ENCODE data around the gene DHX15. TPM values are rescaled to one million over a fixed set of nuclear protein-coding genes. Genes with fewer than 3 reads are reported as not detected.

Gene DHX15
- total RNA-seq, 1 donor from 2014 or later = 190 TPM

- Mint-ChIP-seq H3K36me3 (peaks cover 21% of the 10 kb centered on the region), H3K27ac (peak overlapping the region; percentile 25), H3K9me3 (no peaks in the 10 kb centered on the region), H3K4me1 (no peaks in the 10 kb centered on the region), H3K27me3 (ENCODE audit: low read depth) (no peaks in the 10 kb centered on the region), H3K4me3 (no peak overlapping the region)
- DNase-seq (ENCODE audit: low spot score in 2 of 2, unreplicated experiment in 2 of 2) = no peak
- no peak for TF ChIP-seq CTCF (IDR thresholded peaks at IDR 0.05; ENCODE audit: unreplicated experiment)
Measured at GRCh38 chr4:24533364-24533763, 51.0 kb downstream of the DHX15 start.

- DNase-seq (ENCODE audit: low spot score in 2 of 2, unreplicated experiment in 2 of 2) = no peak
- H3K36me3 Mint-ChIP-seq = peaks cover 22% of the 10 kb centered on the region
- no peaks in the 10 kb centered on the region for H3K4me1 Mint-ChIP-seq
- H3K27me3 Mint-ChIP-seq (ENCODE audit: low read depth) = no peaks in the 10 kb centered on the region
- TF ChIP-seq CTCF (IDR thresholded peaks at IDR 0.05; ENCODE audit: unreplicated experiment) = no peak
- H3K4me3 Mint-ChIP-seq = no peak overlapping the region
- H3K9me3 Mint-ChIP-seq = no peaks in the 10 kb centered on the region
- no peak overlapping the region for H3K27ac Mint-ChIP-seq
Measured at GRCh38 chr4:24529555-24529954, 54.8 kb downstream of the DHX15 start.

- H3K4me1 Mint-ChIP-seq = no peaks in the 10 kb centered on the region
- TF ChIP-seq CTCF (IDR thresholded peaks at IDR 0.05; ENCODE audit: unreplicated experiment) = no peak
- peaks cover 32% of the 10 kb centered on the region for H3K36me3 Mint-ChIP-seq
- no peak for DNase-seq (ENCODE audit: low spot score in 2 of 2, unreplicated experiment in 2 of 2)
- H3K27ac Mint-ChIP-seq = no peak overlapping the region
- no peaks in the 10 kb centered on the region for H3K27me3 Mint-ChIP-seq (ENCODE audit: low read depth)
- no peak overlapping the region for H3K4me3 Mint-ChIP-seq
- H3K9me3 Mint-ChIP-seq = no peaks in the 10 kb centered on the region
Measured at GRCh38 chr4:24527371-24527770, 57.0 kb downstream of the DHX15 start.

GRCh38 chr4:24521544-24521943 is 62.8 kb downstream of the DHX15 start:
- H3K27me3 Mint-ChIP-seq (ENCODE audit: low read depth) = no peaks in the 10 kb centered on the region
- peaks cover 21% of the 10 kb centered on the region for H3K36me3 Mint-ChIP-seq

GRCh38 chr4:24519649-24520048 is 64.7 kb downstream of the DHX15 start:
- Mint-ChIP-seq H3K4me3 (no peak overlapping the region), H3K4me1 (peaks cover 12% of the 10 kb centered on the region), H3K36me3 (peaks cover 15% of the 10 kb centered on the region), H3K27me3 (ENCODE audit: low read depth) (no peaks in the 10 kb centered on the region), H3K9me3 (no peaks in the 10 kb centered on the region), H3K27ac (peak overlapping the region; percentile 84)
- DNase-seq (ENCODE audit: low spot score in 2 of 2, unreplicated experiment in 2 of 2) = no peak
- no peak for TF ChIP-seq CTCF (IDR thresholded peaks at IDR 0.05; ENCODE audit: unreplicated experiment)

More at GRCh38 chr4:24521544-24521943, 62.8 kb downstream of the DHX15 start:
- no peak for DNase-seq (ENCODE audit: low spot score in 2 of 2, unreplicated experiment in 2 of 2)
- Mint-ChIP-seq H3K9me3 (no peaks in the 10 kb centered on the region), H3K4me3 (no peak overlapping the region), H3K4me1 (peaks cover 12% of the 10 kb centered on the region), H3K27ac (peak overlapping the region; percentile 1)
- TF ChIP-seq CTCF (IDR thresholded peaks at IDR 0.05; ENCODE audit: unreplicated experiment) = no peak

- Mint-ChIP-seq H3K4me1 (peaks cover 12% of the 10 kb centered on the region), H3K9me3 (no peaks in the 10 kb centered on the region), H3K36me3 (peaks cover 12% of the 10 kb centered on the region), H3K27ac (peak overlapping the region; percentile 7), H3K27me3 (ENCODE audit: low read depth) (no peaks in the 10 kb centered on the region), H3K4me3 (no peak overlapping the region)
- no peak for TF ChIP-seq CTCF (IDR thresholded peaks at IDR 0.05; ENCODE audit: unreplicated experiment)
- no peak for DNase-seq (ENCODE audit: low spot score in 2 of 2, unreplicated experiment in 2 of 2)
Measured at GRCh38 chr4:24517676-24518075, 66.7 kb downstream of the DHX15 start.
